C4-2B (cell line): ENCODE results near the gene CEBPZ.

Experiments used
- ZFX ChIP-seq: fragments of 450-650 bp; IDR thresholded peaks from 2 replicates; pipeline ENCODE4 v1.6.1; 2017
- TF ChIP-seq, protein P1 (sequence below): fragments of 450-650 bp; conservative IDR thresholded peaks from 2 replicates; pipeline ENCODE4 v1.5.1; 2017; ENCODE audit warnings: mild to moderate bottlenecking

DNA sequence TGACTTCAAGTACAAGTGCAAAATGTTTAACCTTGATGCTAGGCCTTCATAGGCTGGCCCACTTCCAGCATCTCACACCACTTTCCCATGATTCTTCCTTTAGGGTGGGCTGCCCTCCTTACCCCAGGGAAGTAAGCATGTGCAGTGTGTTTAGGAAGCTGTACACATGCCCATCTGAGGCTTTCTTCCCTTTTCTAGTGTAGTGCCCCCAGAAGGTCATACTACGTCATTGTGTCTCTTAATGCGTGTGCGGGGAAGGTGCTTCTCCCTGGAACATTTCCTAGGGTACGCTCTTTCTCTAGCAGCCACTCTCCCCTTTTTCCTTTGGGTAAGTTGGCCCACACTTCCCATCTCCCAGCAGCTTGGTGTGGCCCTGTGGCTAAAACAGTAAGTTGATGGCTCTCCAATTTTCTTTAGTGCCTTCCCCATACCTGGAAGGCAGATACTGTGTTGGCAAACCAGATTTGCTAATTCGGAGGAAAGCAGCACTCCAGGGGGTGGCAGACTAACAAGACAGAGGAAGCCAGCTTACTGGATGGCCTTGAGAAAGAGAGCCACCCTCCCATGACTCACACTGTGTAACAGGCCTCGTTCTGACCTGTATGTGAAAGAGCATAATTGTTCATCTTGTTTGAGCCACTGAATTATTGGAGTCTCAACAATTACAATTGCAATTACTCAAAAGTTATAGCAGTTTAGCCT, 41.8 kb downstream of the CEBPZ start:
- TF ChIP-seq, protein P1, sequence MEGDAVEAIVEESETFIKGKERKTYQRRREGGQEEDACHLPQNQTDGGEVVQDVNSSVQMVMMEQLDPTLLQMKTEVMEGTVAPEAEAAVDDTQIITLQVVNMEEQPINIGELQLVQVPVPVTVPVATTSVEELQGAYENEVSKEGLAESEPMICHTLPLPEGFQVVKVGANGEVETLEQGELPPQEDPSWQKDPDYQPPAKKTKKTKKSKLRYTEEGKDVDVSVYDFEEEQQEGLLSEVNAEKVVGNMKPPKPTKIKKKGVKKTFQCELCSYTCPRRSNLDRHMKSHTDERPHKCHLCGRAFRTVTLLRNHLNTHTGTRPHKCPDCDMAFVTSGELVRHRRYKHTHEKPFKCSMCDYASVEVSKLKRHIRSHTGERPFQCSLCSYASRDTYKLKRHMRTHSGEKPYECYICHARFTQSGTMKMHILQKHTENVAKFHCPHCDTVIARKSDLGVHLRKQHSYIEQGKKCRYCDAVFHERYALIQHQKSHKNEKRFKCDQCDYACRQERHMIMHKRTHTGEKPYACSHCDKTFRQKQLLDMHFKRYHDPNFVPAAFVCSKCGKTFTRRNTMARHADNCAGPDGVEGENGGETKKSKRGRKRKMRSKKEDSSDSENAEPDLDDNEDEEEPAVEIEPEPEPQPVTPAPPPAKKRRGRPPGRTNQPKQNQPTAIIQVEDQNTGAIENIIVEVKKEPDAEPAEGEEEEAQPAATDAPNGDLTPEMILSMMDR: no peak
- no peak for TF ChIP-seq ZFX
